ENCODE results near the gene FLACC1.
"Not testable (repeated sequence)": the region's sequence is repeated elsewhere in the genome, so short reads cannot be mapped to it uniquely, and the experiment has no call there.

The FLACC1 gene

DNA sequence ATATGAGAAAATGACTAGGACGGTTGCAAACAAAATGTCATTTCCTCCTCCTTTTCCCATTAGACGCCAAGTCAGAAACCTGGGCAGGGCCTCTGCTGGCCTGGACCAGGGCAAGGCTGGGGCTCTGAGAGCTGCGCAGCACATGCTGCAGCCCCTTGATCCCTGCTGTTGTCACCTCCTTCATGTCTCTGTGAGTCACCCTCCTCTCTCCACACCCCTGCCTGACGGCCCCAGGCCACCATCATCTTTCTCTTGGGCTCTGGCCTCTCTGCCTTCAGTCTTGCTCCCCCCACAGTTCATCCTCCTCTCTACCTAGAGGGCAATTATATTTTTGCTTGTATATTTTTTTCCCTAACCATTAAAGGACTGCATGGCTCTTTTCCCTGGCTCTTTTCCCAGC is 10.0 kb downstream of the FLACC1 start:
- FAIRE-seq: no peak

DNA sequence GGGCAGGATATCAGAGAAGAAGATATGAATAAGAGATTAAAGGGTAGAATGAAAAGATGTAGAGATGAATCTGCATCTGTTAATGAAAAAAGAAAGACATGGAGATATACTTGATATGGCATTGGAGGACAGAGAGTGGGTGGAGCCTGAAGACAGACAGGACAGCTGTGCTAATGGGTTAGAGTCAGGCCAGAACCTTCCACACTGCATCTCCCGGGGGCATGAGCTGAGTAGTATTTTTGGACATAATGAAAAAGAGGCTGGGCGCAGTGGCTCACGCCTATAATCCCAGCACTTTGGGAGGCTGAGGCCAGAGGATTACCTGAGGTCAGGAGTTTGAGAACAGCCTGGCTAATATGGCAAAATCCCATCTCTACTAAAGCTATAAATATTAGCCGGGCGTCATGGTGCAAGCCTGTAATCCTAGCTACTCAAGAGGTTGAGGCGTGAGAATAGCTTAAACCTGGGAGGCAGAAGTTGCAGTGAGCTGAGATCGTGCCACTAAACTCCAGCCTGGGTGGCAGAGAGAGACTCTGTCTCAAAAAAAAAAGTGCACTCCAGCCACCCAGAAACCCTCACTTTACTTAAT is 11.4 kb downstream of the FLACC1 start:
- FAIRE-seq: no peak

DNA sequence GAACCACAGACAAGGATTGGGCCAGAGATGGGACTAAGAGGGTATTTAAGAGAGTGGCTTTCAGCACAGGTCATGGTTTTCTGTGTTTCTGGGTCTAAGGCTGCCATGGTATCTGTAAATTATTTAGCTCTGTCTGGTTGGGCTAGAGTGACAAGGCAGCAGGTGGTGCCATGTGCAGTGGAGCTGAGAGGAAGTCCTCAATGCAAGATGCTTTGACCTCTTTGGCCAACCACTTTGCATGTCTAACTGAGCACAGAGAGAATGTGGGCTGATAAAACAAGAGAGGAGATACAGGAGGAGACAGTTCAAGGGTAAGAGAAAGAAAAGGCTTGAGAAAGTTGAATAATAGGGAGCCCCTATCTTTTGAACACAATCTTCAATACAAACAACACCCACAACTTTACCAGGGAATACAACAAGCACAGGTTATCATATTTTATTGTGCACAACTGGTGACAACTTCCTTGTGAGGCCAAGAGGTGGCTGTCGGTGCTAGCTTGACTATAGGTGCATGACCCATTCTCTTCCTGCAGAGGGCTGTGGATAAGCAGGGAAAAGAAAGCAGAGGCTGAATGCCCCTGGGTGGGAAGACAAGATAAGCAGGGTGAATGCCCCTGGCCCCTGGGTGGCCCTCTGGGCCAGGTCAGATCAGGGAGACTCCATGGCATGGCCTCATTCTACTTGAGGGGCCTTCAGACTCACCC is 12.3 kb downstream of the FLACC1 start:
- no peak for FAIRE-seq

- FAIRE-seq: no peak
Observed at GRCh38 chr2:201343559-201343958, 13.6 kb downstream of the FLACC1 start.

GRCh38 chr2:201342923-201343322 is 14.2 kb downstream of the FLACC1 start:
- no peak for FAIRE-seq

GRCh38 chr2:201329409-201329808 is 27.7 kb downstream of the FLACC1 start:
- no peak for FAIRE-seq

GRCh38 chr2:201327678-201328077 is 29.5 kb downstream of the FLACC1 start:
- FAIRE-seq: no peak

- no peak for FAIRE-seq
Observed at GRCh38 chr2:201322772-201323171, 34.4 kb downstream of the FLACC1 start.

- FAIRE-seq: no peak
Observed at GRCh38 chr2:201320701-201321100, 36.4 kb downstream of the FLACC1 start.

- no peak for FAIRE-seq
Observed at GRCh38 chr2:201320257-201320656, 36.9 kb downstream of the FLACC1 start.

- no peak for FAIRE-seq
Observed at GRCh38 chr2:201319511-201319910, 37.6 kb downstream of the FLACC1 start.

DNA sequence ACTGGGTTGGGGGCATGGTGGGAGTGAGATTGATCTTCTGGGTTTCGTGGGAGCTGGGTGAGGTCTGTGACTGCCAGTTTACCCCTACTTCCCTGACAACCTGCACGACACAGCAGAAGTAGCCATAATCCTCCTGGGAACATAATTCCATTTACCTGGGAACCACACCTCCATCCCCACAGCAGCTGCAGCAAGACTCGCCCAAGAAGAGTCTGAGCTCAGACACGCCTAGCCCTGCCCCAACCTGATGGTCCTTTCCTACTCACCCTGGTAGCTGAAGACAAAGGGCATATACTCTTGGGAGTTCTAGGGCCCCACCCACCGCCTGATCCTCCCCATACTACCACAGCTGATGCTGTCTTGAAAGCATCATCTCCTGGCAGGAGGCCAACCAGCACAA is 43.8 kb downstream of the FLACC1 start:
- no peak for FAIRE-seq

DNA sequence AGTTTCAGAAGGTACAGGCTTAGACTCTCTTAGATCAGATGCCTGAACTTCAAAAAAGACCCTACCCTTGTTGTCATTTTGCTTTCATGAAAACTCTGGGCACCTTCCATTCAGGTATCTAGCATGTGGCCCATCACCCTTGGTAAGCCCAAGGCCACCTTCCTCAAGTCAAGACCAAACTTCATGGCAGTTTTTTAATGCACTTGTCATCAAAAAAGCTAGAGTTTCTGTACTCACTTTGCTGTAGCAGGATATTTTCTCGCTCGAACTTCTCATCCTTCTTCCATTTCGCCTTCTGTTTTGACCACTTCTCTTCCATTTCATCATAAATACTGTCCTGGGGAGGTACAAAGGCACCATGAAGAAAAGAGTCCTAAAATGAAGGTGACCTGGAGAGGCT is 48.2 kb downstream of the FLACC1 start:
- no peak for FAIRE-seq

DNA sequence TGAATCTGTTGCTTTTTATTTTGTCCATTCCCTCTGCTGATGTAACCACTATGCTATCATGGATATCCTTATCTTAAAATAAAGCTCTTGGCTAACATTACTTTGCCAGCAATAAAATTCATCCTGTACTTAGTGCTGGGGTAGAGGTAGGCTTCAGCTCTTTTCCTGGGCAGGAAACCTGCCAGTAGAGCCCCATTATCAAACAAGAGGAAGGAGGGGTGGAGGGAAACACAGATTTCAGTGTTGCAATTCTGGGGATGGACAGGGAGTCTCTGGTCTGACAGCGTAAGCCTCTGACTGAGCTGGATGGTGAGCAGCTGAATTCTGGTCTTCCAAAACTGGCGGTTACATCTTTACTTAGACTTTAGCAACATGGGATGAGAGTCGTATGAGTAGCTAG is 49.3 kb downstream of the FLACC1 start:
- FAIRE-seq: no peak

DNA sequence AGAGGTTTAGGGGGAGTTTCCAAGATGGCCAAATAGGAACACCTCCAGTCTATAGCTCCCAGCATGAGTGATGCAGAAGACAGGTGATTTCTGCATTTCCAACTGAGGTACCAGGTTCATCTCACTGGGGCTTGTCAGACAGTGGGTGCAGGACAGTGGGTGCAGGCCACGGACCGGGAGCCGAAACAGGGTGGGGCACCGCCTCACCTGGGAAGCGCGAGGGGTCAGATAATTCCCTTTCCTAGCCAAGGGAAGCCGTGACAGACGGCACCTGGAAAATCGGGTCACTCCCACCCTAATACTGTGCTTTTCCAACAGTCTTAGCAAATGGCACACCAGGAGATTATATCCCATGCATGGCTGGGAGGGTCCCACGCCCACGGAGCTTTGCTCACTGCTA is 57.2 kb downstream of the FLACC1 start:
- FAIRE-seq: not testable (repeated sequence)

DNA sequence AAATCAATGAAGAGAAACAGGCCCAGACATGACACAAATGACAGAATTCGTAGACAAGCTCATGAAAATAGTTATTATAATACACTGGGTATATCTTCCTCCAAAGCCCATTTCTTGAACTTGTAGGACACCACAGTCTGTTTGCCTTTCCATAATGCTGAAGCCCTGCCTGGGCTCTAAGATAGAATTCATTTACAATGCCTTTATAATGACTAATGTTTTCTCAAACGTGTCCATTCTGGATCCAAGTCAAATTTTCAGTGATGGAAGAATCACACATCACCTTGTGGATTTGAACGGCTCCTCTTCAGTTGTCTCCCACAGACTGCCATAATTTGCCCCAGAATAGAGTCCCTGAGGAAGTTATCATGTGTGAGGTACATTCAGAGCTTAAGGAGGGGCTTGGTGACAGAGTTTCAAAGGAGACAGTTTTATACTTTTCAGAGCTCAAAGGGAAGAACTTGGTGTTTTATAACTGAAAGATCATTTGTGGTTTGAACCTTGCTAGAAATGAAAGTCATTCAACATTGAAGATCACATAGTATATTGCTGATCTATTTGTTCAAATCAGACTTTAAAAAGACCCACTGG is 58.6 kb downstream of the FLACC1 start:
- FAIRE-seq: no peak

- not testable (repeated sequence) for FAIRE-seq
Observed at GRCh38 chr2:201290457-201291148, 66.5 kb downstream of the FLACC1 start.

DNA sequence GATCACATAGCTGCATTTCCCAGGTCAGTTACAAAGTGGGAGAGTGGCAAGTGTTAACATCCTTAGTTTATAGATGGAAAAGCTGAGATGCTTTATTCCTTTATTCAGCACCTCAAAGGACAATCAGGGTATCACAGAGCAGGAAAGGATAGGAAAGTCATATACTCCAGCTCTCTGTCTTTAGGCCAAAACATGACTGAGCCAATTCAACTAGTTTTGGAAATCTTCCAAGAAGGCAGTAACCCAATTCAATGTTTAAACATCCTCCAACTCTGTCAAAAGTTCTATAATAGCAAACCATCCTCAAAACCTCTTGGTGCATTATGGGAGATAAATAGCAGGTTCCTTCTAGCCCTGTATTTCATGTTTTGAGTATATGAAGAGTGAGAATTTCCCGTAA is 71.6 kb downstream of the FLACC1 start:
- FAIRE-seq: no peak

DNA sequence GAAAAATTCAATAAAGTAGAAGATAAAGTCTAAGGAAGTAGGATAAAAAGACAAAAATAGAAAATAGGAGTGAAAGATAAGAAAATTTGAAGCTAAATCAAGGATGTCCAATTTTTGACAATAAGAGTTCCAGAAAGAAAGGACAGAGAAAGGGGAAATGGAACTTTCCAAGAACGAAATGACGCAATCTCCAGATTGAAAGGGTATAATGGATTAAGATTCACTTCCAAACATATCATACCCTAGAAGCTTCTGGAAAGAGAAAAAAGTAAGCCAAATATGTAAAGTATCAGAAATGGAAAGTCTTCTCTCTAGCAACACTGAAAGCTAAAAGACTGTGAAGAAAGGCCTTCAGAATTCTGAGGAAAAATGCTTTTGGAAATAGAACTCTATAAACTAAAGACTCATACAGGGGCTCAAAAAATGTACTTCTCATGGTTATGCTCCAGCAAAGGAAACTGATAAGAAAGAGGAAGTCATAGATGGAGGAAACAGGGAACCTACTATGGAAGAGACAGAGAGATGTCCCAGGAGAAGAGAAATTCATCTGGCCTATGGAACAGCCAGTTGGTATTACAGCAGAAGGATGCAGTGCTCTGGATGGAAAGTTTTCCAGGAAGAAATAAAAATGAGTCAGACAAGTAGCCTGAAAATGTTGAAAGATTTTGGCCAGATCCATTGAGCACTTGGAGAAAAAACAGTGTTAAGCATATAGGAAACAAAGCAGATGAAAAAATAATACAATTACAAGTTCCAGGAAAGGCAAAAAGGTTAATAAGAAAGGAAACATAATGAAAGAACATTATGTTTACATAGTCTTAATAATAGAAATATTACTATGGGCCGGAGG is 76.7 kb downstream of the FLACC1 start:
- no peak for FAIRE-seq

- FAIRE-seq: no peak
Observed at GRCh38 chr2:201279079-201279478, 78.1 kb downstream of the FLACC1 start.

DNA sequence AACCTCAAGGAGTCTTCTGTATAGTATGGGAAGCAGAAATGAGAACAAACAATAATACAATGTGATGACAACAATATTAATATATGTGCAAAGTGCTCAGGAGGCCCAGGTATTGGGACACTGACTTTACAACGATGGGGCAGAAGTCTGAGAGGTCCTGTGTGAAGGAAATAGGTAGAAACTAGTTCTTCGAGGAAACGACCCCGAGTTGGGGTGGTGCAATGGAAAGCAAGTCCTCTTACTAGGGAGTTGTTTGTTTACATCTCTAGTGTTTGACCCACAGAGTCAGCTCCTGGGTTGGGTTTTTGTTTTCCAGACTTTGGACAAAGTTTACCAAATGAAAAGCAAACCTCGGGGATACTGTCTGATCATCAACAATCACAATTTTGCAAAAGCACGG is 80.6 kb downstream of the FLACC1 start:
- FAIRE-seq: no peak

GRCh38 chr2:201275990-201276389 is 81.2 kb downstream of the FLACC1 start:
- FAIRE-seq: no peak

DNA sequence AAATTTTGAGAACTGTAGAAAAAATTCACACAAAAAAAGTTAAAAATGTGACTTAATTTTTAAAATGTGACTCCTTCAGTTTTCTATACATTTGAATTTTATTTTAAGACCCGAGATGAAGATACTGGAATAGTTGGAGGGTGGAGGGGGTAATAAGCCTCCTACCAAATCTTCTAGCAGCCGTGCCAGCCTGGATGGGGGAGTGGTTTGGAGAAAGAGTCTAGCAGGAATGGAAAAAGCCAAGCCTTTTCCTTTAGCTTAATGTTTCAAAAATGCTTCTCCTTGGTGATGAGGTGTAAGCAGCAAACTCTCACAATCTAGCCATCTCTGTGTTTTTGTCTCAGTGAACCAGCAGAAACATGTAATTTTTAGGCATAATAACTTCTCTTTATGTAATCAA is 82.1 kb downstream of the FLACC1 start:
- FAIRE-seq: no peak
